Fibroblast of villous mesenchyme (primary cell): ENCODE results near the gene EXPH5. TPM values are rescaled to one million over a fixed set of nuclear protein-coding genes. Genes with fewer than 3 reads are reported as not detected.
A peak's percentile ranks its signal among the peaks of the same experiment; 100 is the strongest.

Experiments
- DNase-seq: peaks from one replicate; pipeline ENCODE4 v3.0.0-alpha.2; 2010; ENCODE audit warnings: low read depth
- H3K4me3 ChIP-seq: 2 replicates; pipeline ENCODE4 v1.5.1; 2011; ENCODE audit warnings: low read depth, mild to moderate bottlenecking, low read length
- total RNA-seq: library from RNA; depleted of rRNA; stranded (reverse); fragments of >200 nt; gene quantifications from 2 replicates; pipeline ENCODE4 v1.2.3, GENCODE V29; 2012
- TF ChIP-seq, protein P1 (sequence below): IDR thresholded peaks from 2 replicates; pipeline ENCODE4 v1.5.1; 2012; ENCODE audit warnings: low read depth, mild to moderate bottlenecking, low read length; ENCODE audit not compliant: insufficient read depth

EXPH5 gene
- total RNA-seq, 1 donor = 2.2 TPM

DNA sequence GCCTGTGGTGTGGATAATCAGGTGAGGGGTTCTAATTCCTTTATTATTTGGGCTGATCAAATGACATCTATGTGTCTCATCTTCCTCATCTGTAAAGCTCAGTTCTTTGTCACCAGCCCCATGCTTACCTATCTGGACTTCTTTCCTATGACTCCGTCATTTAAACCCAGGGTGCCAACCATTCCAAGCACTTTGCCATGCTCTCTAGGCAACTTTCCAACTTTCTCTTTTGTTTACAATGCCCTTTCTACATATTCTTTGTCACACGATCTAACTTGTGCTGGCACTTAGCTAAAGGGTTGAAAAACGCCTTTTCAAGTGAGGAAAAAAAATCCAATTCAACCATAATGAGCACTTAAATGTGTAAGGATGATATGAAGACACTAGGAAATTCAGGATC lies 27.9 kb downstream of the EXPH5 start:
- DNase-seq = no peak

DNA sequence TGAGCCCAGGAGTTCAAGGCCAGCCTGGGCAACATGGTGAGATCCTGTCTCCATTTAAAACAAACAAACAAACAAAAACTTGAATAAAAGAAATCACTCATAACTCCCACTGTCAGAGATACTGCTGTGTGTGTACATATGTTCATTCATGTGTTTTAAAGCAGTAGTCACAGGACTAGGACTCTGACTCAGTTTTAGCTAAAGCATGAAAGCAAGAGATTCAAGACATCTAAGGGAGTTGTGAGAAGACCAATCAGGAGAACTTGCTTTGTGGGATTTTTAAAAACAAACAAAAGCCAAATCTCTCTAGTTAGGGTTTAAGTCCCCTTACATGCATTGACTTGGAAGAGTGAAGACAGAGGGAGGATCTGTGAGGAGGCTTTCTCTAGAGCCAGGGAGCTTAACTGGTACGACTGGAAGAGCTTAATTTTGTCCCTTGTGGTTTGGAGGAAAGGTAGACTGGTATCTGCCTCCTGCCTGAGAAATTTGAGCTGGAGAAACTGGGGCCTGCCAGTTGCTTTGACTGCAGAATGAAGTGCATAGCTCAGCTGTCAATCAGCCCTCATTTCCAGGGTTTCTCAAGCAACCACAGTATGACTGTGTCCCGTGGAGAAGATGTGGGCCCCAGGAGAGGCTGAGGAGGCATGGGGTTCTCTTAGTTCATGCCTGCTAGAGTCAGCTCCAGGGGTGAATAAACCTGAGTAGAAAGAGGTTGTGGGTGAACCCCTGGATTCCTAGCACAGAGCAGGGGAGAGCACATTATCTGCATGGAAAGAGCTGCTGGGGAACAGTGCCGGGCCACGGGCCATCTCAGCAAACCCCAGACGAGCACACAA lies 30.6 kb downstream of the EXPH5 start:
- H3K4me3 ChIP-seq = no peak overlapping the region
- TF ChIP-seq, protein P1, sequence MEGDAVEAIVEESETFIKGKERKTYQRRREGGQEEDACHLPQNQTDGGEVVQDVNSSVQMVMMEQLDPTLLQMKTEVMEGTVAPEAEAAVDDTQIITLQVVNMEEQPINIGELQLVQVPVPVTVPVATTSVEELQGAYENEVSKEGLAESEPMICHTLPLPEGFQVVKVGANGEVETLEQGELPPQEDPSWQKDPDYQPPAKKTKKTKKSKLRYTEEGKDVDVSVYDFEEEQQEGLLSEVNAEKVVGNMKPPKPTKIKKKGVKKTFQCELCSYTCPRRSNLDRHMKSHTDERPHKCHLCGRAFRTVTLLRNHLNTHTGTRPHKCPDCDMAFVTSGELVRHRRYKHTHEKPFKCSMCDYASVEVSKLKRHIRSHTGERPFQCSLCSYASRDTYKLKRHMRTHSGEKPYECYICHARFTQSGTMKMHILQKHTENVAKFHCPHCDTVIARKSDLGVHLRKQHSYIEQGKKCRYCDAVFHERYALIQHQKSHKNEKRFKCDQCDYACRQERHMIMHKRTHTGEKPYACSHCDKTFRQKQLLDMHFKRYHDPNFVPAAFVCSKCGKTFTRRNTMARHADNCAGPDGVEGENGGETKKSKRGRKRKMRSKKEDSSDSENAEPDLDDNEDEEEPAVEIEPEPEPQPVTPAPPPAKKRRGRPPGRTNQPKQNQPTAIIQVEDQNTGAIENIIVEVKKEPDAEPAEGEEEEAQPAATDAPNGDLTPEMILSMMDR = no peak
- peak; percentile 41 for DNase-seq

More for the DNA sequence above, 27.9 kb downstream of the EXPH5 start:
- TF ChIP-seq, protein P1 = no peak
- H3K4me3 ChIP-seq = no peak overlapping the region

DNA sequence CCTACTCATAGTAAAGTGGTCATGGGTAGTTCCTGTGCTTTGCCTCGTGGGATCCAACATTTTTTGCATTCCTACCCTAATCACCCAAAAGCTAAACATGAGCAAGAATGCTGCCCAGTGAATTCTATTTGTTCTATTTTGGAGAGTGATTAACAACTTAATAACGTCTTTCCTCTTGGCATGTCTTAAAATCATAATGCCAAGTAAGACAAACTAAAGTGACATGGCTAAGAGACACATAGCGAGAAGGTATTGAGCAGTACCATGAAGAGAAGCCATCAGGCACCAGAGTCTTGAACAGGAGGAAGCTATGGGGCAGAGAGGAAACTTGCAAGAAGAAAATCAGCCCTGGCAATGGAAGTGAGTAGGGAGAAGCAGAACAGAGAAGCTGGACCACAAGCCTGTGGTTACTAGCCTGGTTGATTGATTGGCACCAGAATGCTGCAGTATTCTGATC lies 32.0 kb downstream of the EXPH5 start:
- no peak overlapping the region for H3K4me3 ChIP-seq
- TF ChIP-seq, protein P1 = no peak
- DNase-seq = peak; percentile 40

DNA sequence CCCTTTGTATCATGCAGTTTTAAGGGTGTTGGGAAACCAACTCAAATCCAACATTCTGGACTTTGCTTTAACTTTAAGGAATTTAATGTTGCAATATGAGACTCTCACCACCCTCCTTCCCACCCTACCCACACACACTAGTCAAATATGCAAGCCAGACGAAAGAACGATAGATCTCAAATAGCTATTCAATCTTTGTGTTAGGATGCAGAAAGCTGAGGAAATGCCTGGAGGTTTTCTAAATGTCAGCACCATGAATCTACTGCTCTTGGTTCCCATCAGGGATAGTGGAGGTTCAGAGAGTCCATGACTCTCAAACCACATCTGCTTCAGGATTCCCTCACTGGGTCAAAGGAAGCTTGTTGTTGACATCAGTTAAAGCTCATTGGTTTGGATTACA lies 33.7 kb downstream of the EXPH5 start:
- TF ChIP-seq, protein P1 = no peak
- peak; percentile 95 for DNase-seq
- no peak overlapping the region for H3K4me3 ChIP-seq

DNA sequence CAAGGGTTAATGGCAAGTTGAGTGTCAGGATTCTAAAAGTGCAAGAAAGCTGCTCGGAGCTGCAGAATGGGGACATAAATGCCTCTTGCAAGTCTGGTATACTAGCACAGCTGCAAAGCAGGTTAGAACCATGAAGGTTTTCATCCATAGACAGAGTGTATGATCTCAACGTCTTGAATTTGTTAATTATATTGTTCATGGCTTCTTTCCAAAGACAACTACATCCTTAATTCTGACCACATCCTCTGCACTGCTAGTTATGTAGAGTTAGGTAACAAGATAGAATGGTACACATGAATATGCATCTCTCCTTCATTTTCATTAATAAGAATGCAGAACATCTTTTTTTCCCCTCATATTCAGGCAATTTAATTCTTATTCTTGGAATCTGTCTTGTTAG lies 34.2 kb downstream of the EXPH5 start:
- TF ChIP-seq, protein P1 = no peak
- DNase-seq = peak; percentile 91
- no peak overlapping the region for H3K4me3 ChIP-seq

DNA sequence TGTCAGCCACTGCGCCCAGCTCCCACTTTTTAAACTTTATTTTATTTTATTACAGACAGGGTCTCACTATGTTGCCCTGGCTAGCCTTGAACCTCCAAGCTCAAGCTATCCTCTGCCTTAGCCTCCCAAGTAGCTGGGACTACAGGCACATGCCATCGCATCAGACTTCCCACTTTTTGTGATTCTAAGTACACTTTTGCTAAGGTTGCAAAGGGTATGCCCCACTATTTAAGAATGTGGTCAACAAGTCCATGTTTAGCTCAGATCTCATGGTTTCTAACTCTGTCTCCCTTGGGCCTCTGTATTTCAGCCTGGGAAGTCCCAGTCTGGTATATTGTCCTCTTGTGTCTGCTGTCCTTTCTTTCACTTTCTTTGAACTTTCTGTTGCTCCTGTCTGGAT lies 35.3 kb downstream of the EXPH5 start:
- TF ChIP-seq, protein P1 = no peak
- no peak for DNase-seq
- no peak overlapping the region for H3K4me3 ChIP-seq

DNA sequence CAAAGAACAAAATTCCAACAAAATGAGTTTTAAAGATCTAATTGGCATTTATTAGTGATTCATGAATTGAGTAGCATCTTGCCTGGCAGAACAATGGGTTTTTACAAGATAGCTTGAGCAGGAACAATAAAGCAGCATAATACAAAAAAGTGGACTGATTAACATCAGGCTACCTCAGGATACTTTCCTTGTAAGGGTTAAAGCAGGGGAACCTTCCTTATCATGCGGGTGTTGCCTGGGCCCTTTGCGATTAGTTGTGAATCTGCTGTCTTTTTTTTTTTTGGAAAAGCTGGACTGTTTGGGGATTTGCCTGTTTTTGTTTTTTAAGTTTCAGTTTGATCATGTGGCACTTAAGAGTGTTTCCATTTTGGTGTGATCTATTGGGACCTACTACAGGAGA lies 37.5 kb downstream of the EXPH5 start:
- no peak for DNase-seq
- TF ChIP-seq, protein P1 = no peak
- H3K4me3 ChIP-seq = no peak overlapping the region
